ENCODE results near the gene FGD2. TPM values are rescaled to one million over a fixed set of nuclear protein-coding genes. Genes with fewer than 3 reads are reported as not detected.

The FGD2 gene
- total RNA-seq, 2 donors from 2014 or later: 3.4 to 17.9 TPM

DNA sequence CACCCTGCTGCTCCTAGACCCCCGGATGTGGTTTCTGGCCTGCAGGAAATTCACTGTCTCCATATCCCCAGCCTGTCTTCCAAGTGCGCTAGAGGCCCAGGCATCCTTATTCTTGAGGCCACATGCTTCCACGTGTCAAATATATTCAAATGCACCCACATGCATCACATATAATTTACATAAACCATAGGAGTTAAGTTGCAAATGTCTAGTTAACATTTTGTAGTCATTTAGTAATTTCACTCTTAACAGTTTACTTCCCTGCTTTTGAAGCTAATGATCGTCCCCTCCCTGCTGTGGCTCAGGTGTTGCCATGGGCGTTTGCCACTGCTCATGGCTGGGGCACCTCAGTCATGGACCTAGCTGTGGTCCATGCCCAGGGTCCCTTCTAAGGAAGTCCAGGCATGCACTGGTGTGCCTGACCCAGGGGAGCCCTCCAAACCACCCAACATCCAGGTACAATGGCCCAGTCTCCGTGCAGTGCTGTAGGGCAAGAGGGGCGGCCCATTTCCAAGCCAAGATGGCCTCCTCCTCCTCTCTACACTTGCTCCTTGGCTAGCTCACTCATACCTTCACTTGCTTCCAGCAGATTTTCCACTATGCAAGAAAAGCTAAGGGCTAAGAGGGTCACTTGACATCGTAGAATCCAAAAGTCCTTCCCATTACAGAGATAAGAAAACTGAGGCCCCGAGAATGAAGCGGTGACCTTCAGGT lies 42.4 kb downstream of the FGD2 start:
- TF ChIP-seq, protein P1, sequence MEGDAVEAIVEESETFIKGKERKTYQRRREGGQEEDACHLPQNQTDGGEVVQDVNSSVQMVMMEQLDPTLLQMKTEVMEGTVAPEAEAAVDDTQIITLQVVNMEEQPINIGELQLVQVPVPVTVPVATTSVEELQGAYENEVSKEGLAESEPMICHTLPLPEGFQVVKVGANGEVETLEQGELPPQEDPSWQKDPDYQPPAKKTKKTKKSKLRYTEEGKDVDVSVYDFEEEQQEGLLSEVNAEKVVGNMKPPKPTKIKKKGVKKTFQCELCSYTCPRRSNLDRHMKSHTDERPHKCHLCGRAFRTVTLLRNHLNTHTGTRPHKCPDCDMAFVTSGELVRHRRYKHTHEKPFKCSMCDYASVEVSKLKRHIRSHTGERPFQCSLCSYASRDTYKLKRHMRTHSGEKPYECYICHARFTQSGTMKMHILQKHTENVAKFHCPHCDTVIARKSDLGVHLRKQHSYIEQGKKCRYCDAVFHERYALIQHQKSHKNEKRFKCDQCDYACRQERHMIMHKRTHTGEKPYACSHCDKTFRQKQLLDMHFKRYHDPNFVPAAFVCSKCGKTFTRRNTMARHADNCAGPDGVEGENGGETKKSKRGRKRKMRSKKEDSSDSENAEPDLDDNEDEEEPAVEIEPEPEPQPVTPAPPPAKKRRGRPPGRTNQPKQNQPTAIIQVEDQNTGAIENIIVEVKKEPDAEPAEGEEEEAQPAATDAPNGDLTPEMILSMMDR (IDR thresholded peaks at IDR 0.05): no peak
- no peak for TF ChIP-seq POLR2AphosphoS5 (IDR thresholded peaks at IDR 0.05)
- no peak for TF ChIP-seq POLR2A (IDR thresholded peaks at IDR 0.05)
- no peaks in the 10 kb centered on the region for H3K9me3 ChIP-seq
- no peaks in the 10 kb centered on the region for H3K27me3 ChIP-seq (replicated peaks; ENCODE audit: insufficient read depth)
- no peak overlapping the region for H3K27ac ChIP-seq
- intact Hi-C loops (cut with DNase I): no loop called here
- DNase-seq (ENCODE audit: low spot score): no peak
- H3K4me3 ChIP-seq: no peak overlapping the region
- 94% methylated on average over 10 of the region's 10 CpGs for WGBS
- no peaks in the 10 kb centered on the region for H3K4me1 ChIP-seq (replicated peaks)
- H3K36me3 ChIP-seq: no peaks in the 10 kb centered on the region

DNA sequence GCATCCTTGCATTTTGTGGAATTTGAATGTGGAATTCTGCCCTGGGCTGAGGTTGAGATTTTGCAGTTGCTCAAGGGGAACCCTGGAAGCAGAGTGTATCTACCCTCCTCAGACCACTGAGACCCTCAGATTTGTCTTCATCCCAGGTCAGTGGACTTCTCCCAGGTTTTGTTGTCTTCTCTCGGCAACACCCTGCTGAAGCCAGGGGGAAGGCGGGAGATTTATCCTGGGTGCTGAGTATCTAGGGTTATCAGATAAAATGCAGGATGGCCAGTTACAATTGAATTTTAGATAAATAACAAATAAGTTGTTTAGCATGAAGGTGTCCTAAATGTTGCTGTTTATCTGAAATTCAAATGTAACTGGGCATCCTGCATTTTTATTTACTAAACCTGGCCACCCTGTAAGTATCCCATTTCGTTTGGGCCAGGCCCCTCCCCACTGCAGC lies 43.0 kb downstream of the FGD2 start:
- no peak for DNase-seq (ENCODE audit: low spot score)
- H3K27ac ChIP-seq: no peak overlapping the region
- TF ChIP-seq, protein P1 (IDR thresholded peaks at IDR 0.05): no peak
- TF ChIP-seq POLR2AphosphoS5 (IDR thresholded peaks at IDR 0.05) (no peak), POLR2A (IDR thresholded peaks at IDR 0.05) (no peak)
- H3K9me3 ChIP-seq: no peaks in the 10 kb centered on the region
- no peaks in the 10 kb centered on the region for H3K27me3 ChIP-seq (replicated peaks; ENCODE audit: insufficient read depth)
- H3K4me3 ChIP-seq: no peak overlapping the region
- H3K4me1 ChIP-seq (replicated peaks): no peaks in the 10 kb centered on the region
- intact Hi-C loops (cut with DNase I): no loop called here
- no peaks in the 10 kb centered on the region for H3K36me3 ChIP-seq
- 50% methylated on average over 3 of the region's 3 CpGs for WGBS

DNA sequence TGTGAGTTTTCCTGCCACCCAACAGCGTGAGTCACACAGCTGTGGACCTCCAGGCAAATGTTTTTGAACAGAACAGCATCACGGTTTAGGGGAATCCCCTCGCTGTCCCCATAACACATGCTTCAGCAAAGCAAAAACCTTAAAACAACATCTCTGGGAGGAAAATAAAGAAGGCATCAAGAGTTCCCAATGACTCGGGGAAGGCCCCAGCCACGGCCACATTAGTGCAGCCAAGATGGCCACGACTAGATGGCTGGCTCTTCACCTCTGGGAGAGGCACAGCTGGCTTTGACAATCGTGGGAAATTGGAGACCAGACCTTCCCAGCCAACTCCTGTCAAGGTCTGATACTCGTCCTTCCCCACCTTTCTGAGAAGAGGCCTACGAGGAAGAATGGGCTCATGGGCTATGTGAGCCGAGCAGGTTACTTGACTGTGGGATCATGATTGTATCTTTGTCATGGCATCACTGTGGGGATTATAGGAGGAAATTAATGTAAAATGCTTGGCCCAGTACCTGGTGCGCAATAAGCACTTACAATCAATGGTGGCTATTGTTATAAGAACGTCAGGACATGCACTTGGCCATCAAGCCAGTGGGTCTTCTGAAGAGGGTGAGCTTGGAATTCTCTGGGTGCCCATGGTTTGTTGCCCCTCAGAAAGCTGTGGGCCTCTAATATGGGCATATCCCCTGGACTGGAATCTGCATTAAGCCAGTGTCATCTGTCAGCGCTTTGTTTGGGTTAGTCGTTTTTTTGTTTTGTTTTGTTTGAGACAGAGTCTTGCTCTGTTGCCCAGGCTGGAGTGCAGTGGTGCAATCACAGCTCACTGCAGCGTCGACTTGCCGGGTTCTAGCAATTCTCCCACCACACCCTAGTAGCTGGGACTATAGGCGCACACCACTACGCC lies 43.6 kb downstream of the FGD2 start:
- no peaks in the 10 kb centered on the region for H3K4me1 ChIP-seq (replicated peaks)
- WGBS: 74% methylated on average over 19 of the region's 19 CpGs
- peak; percentile 20 for DNase-seq (ENCODE audit: low spot score)
- H3K9me3 ChIP-seq: no peaks in the 10 kb centered on the region
- H3K27ac ChIP-seq: no peak overlapping the region
- intact Hi-C loops (cut with DNase I): no loop called here
- H3K27me3 ChIP-seq (replicated peaks; ENCODE audit: insufficient read depth): no peaks in the 10 kb centered on the region
- H3K36me3 ChIP-seq: no peaks in the 10 kb centered on the region
- peak; percentile 13 for TF ChIP-seq POLR2AphosphoS5 (IDR thresholded peaks at IDR 0.05)
- TF ChIP-seq, protein P1 (IDR thresholded peaks at IDR 0.05): no peak
- H3K4me3 ChIP-seq: no peak overlapping the region

DNA sequence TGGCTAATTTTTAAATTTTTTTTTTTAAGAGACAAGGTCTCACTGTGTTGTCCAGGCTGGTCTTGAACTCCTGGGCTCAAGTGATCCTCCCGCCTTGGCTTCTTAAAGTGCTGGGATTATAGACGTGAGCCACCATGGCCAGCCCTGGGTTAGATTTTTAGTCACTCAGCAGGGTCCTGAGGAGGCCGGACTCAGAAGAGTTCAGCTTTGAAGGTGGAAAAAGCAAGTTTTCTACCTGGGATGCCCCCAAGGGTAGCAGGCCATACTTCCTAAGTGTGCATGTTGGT lies 44.2 kb downstream of the FGD2 start:
- H3K27me3 ChIP-seq (replicated peaks; ENCODE audit: insufficient read depth): no peaks in the 10 kb centered on the region
- whole genome bisulfite sequencing: 91% methylated on average over 3 of the region's 3 CpGs
- no peak overlapping the region for H3K4me3 ChIP-seq
- no peaks in the 10 kb centered on the region for H3K9me3 ChIP-seq
- intact Hi-C loops (cut with DNase I): loop anchor here (2.0 to 10.0 kb wide), 2 partner anchors 123 to 155 kb away; no protein-coding TSS in a partner anchor
- no peaks in the 10 kb centered on the region for H3K36me3 ChIP-seq
- no peak for TF ChIP-seq POLR2A (IDR thresholded peaks at IDR 0.05)
- TF ChIP-seq, protein P1 (IDR thresholded peaks at IDR 0.05): no peak
- no peak for TF ChIP-seq POLR2AphosphoS5 (IDR thresholded peaks at IDR 0.05)
- no peak overlapping the region for H3K27ac ChIP-seq
- no peaks in the 10 kb centered on the region for H3K4me1 ChIP-seq (replicated peaks)
- no peak for DNase-seq (ENCODE audit: low spot score)

All from prostate gland (tissue), 2 donors.